ENCODE data around the gene CDH12.

CDH12 gene

DNA sequence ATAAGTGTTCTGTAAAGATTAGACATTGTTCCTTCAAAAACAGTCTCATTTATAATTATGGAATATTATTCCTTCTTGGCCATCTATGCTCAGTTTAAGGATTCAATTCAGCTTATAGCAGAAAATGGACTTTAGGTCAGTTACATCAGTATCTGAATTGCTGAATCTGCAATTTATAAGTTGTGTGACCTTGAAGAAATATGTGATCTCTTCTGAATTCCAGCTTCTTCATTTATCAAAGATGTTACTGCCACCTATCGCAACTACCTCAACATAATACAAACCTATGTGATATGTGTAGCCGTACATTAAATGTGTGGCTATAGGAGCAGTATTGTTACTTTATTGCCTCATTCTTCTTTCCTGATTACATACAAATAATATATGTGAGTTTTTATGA lies 118.2 kb downstream of the CDH12 start:
- Histone ChIP-seq H3K27ac (replicated peaks) (no peak overlapping the region), H3K4me3 (replicated peaks; ENCODE audit: insufficient read depth, low read length) (no peak overlapping the region), H3K27me3 (ENCODE audit: insufficient read depth, poor library complexity, severe bottlenecking) (no peaks in the 10 kb centered on the region)
- no peak for DNase-seq (ENCODE audit: low read depth in 1 of 2, low spot score in 1 of 2)
- TF ChIP-seq, protein P1, sequence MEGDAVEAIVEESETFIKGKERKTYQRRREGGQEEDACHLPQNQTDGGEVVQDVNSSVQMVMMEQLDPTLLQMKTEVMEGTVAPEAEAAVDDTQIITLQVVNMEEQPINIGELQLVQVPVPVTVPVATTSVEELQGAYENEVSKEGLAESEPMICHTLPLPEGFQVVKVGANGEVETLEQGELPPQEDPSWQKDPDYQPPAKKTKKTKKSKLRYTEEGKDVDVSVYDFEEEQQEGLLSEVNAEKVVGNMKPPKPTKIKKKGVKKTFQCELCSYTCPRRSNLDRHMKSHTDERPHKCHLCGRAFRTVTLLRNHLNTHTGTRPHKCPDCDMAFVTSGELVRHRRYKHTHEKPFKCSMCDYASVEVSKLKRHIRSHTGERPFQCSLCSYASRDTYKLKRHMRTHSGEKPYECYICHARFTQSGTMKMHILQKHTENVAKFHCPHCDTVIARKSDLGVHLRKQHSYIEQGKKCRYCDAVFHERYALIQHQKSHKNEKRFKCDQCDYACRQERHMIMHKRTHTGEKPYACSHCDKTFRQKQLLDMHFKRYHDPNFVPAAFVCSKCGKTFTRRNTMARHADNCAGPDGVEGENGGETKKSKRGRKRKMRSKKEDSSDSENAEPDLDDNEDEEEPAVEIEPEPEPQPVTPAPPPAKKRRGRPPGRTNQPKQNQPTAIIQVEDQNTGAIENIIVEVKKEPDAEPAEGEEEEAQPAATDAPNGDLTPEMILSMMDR (IDR thresholded peaks at IDR 0.05; ENCODE audit: insufficient read depth, low read length): no peak
- TF ChIP-seq POLR2AphosphoS5 (IDR thresholded peaks at IDR 0.05; ENCODE audit: low read depth) (no peak), SPI1 (IDR thresholded peaks at IDR 0.05; ENCODE audit: borderline replicate concordance, low read depth) (no peak), GABPA (IDR thresholded peaks at IDR 0.05; ENCODE audit: low read depth) (no peak)
- TF ChIP-seq, protein P2, sequence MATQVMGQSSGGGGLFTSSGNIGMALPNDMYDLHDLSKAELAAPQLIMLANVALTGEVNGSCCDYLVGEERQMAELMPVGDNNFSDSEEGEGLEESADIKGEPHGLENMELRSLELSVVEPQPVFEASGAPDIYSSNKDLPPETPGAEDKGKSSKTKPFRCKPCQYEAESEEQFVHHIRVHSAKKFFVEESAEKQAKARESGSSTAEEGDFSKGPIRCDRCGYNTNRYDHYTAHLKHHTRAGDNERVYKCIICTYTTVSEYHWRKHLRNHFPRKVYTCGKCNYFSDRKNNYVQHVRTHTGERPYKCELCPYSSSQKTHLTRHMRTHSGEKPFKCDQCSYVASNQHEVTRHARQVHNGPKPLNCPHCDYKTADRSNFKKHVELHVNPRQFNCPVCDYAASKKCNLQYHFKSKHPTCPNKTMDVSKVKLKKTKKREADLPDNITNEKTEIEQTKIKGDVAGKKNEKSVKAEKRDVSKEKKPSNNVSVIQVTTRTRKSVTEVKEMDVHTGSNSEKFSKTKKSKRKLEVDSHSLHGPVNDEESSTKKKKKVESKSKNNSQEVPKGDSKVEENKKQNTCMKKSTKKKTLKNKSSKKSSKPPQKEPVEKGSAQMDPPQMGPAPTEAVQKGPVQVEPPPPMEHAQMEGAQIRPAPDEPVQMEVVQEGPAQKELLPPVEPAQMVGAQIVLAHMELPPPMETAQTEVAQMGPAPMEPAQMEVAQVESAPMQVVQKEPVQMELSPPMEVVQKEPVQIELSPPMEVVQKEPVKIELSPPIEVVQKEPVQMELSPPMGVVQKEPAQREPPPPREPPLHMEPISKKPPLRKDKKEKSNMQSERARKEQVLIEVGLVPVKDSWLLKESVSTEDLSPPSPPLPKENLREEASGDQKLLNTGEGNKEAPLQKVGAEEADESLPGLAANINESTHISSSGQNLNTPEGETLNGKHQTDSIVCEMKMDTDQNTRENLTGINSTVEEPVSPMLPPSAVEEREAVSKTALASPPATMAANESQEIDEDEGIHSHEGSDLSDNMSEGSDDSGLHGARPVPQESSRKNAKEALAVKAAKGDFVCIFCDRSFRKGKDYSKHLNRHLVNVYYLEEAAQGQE (IDR thresholded peaks at IDR 0.05; ENCODE audit: insufficient replicate concordance, low read depth): no peak

GRCh38 chr5:22728610-22729009 lies 124.5 kb downstream of the CDH12 start:
- TF ChIP-seq, protein P1 (IDR thresholded peaks at IDR 0.05; ENCODE audit: insufficient read depth, low read length): no peak
- no peak for TF ChIP-seq POLR2AphosphoS5 (IDR thresholded peaks at IDR 0.05; ENCODE audit: low read depth)
- no peak overlapping the region for H3K4me3 ChIP-seq (replicated peaks; ENCODE audit: insufficient read depth, low read length)
- H3K27me3 ChIP-seq (ENCODE audit: insufficient read depth, poor library complexity, severe bottlenecking): no peaks in the 10 kb centered on the region
- no peak for DNase-seq (ENCODE audit: low read depth in 1 of 2, low spot score in 1 of 2)
- no peak overlapping the region for H3K27ac ChIP-seq (replicated peaks)

- TF ChIP-seq, protein P2 (IDR thresholded peaks at IDR 0.05; ENCODE audit: insufficient replicate concordance, low read depth): no peak
- TF ChIP-seq, protein P1 (IDR thresholded peaks at IDR 0.05; ENCODE audit: insufficient read depth, low read length): no peak
- TF ChIP-seq POLR2AphosphoS5 (IDR thresholded peaks at IDR 0.05; ENCODE audit: low read depth) (no peak), GABPA (IDR thresholded peaks at IDR 0.05; ENCODE audit: low read depth) (no peak), SPI1 (IDR thresholded peaks at IDR 0.05; ENCODE audit: borderline replicate concordance, low read depth) (no peak)
- no peak overlapping the region for H3K4me3 ChIP-seq (replicated peaks; ENCODE audit: insufficient read depth, low read length)
- no peaks in the 10 kb centered on the region for H3K27me3 ChIP-seq (ENCODE audit: insufficient read depth, poor library complexity, severe bottlenecking)
- H3K27ac ChIP-seq (replicated peaks): no peak overlapping the region
- DNase-seq (ENCODE audit: low read depth in 1 of 2, low spot score in 1 of 2): no peak
Measured at GRCh38 chr5:22722491-22722890, 130.7 kb downstream of the CDH12 start.

GRCh38 chr5:22722056-22722455 lies 131.1 kb downstream of the CDH12 start:
- TF ChIP-seq POLR2AphosphoS5 (IDR thresholded peaks at IDR 0.05; ENCODE audit: low read depth) (no peak), GABPA (IDR thresholded peaks at IDR 0.05; ENCODE audit: low read depth) (no peak), SPI1 (IDR thresholded peaks at IDR 0.05; ENCODE audit: borderline replicate concordance, low read depth) (no peak)
- TF ChIP-seq, protein P1 (IDR thresholded peaks at IDR 0.05; ENCODE audit: insufficient read depth, low read length): no peak
- TF ChIP-seq, protein P2 (IDR thresholded peaks at IDR 0.05; ENCODE audit: insufficient replicate concordance, low read depth): no peak

More at GRCh38 chr5:22722056-22722455, 131.1 kb downstream of the CDH12 start:
- DNase-seq (ENCODE audit: low read depth in 1 of 2, low spot score in 1 of 2): no peak
- H3K27me3 ChIP-seq (ENCODE audit: insufficient read depth, poor library complexity, severe bottlenecking): no peaks in the 10 kb centered on the region
- H3K27ac ChIP-seq (replicated peaks): no peak overlapping the region
- H3K4me3 ChIP-seq (replicated peaks; ENCODE audit: insufficient read depth, low read length): no peak overlapping the region
